HG02885 (cell line): Measurements from ENCODE around the gene CDK4.
"Not testable (repeated sequence)": the region's sequence is repeated elsewhere in the genome, so short reads cannot be mapped to it uniquely, and the experiment has no call there.

Source experiments
- ATAC-seq: cut with Tn5 transposase; IDR thresholded peaks from one replicate; pipeline ENCODE4 v1.9.1; 2021; ENCODE audit warnings: mild to moderate bottlenecking; ENCODE audit not compliant: unreplicated experiment, poor library complexity

CDK4 gene

DNA sequence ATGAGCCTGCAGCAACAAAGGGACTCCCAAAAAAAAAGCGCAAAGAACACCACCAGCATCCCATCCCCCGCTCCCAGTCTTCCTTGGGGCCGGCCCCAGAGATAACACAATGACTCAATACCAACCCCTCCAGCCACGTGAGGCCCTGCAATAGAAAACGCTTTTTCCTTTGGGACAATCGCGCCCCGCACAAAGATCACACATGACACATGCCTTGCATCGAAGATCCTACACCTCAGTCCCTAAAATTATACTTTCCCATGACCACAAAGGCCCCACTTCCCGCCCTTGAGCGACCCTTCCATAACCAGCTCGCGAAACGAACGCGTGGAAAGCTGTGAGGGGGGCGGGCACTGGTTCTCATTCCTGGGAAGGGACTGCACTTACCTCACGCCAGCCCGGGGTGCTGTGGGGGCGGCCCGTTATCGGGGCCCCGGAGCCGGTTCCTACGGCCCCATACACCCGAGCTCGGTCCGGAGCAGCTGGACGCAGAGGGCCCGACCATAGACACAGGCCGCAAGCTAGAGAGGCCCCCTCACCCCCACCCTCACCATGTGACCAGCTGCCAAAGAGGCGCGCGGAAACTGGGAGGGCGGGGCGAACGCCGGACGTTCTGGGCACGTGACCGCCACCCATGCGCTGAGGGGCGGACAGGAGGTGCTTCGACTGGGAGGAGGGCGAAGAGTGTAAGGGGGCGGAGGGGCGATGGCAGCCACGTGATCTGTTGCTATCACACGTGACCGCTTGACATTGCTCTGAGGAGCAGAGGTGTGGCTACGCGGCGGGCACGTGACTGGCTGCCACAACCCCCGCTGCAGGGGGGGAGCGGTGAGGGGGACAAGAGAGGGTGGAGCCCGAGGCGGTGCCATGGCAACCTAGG lies at the start of gene CDK4:
TSS of gene CDK4 (minus strand) at position 523 of the 880 bp plus-strand sequence. CDS start 593 bp downstream, outside the sequence.
- ATAC-seq = peak; percentile 71

GRCh38 chr12:57800965-57801364 lies 48.9 kb upstream of the CDK4 start:
- ATAC-seq = no peak

- ATAC-seq = no peak
These were observed 45.8 kb upstream of the CDK4 start for GRCh38 chr12:57797933-57798332.

DNA sequence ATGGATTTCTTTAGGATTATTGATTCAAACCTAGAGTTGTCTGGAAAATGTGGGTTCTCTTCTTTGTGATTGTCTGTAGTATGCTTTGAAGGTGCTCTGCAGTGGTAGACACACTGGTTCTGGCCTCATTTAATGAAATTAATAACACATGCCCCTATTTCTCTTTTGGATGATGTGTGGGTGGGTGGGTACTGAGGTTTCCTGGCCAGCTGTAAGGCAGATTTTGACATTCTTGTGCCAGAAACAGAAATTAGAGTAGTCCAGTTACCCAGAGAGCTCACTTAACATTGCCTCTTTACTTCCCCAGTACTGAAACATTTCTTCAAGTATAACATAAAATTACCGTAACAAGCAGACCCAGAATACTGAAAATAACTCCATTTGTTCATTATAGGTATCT lies 44.9 kb upstream of the CDK4 start:
- no peak for ATAC-seq

DNA sequence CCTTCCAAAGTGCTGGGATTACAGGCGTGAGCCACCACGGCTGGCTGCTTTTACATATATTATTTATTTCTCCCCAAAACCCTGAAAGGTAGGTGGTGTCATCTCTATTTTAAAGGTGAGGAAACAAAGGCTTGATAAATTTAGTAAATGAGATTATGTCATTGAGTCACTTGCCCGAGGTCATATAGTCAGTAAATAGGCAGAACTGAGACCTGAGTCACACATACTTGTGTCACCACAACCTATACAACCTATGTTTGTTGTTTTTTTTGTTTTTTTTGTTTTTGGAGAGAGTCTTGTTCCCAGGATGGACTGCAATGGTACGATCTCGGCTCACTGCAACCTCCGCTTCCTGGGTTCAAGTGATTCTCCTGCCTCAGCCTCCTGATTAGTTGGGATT lies 43.2 kb upstream of the CDK4 start:
- ATAC-seq = no peak

DNA sequence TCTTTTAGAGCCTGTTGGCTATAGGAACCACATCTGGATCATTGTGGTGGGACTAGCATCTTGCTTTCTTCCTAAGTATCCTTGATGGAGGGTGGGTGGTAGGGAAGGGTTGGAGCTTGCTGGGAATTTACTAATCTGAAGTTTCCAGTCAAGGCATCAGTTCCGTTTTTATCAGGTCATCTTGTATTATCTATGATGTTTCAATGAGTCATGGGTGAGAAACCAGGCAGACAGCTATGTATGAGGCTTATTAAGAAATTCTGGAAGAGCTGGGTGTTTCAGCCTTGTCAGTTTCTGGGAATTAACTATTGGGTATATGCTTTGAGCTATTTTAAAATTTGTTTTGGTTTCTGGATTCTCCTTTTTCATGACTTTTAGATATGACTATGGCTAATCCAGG lies 41.8 kb upstream of the CDK4 start:
- no peak for ATAC-seq

GRCh38 chr12:57783861-57784260 lies 31.8 kb upstream of the CDK4 start:
- ATAC-seq = no peak

- ATAC-seq = no peak
These were observed 31.3 kb upstream of the CDK4 start for GRCh38 chr12:57783466-57783801.

DNA sequence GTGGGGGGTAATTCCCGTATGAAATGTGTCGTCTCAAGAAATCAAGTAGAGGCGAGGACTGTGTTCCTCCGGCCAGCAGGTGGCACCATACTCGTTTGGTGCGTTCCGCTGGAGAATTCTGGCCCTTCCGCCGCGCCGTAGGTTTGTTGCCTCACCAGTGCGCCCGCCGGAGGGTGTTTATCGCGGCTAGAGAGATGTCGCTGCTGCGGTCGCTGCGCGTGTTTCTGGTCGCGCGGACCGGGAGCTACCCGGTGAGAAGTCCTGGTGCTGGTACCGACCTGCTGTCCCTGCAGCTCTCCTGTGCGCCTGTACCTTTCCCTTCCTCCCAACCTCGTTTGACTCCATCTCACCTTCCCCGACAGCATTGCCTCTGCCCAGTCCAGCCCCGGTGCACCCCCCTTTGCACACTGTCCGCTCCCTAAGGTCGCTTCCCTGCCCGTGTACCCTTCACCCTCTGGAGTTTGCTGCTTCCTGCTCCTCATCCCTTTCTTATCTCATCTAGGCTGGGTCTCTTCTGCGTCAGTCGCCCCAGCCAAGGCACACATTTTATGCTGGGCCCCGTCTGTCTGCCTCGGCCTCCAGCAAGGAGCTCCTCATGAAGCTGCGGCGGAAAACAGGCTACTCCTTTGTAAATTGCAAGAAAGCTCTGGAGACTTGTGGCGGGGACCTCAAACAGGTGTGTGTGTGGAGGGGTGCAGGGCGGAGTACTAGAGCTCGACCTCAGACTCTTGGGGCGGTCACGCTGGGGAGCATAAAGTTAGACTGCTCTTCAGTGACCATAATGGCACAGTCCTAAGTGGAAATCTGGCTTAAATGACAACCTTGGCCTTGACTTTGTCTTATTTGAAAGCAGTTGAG lies 30.7 kb upstream of the CDK4 start, which contains the start of gene TSFM:
TSS of gene TSFM (plus strand) at position 180 of the 858 bp plus-strand sequence. CDS start at position 195, 15 bp downstream.
- ATAC-seq = peak; percentile 85

GRCh38 chr12:57782243-57782607 lies 30.1 kb upstream of the CDK4 start:
- ATAC-seq = peak; percentile 11

DNA sequence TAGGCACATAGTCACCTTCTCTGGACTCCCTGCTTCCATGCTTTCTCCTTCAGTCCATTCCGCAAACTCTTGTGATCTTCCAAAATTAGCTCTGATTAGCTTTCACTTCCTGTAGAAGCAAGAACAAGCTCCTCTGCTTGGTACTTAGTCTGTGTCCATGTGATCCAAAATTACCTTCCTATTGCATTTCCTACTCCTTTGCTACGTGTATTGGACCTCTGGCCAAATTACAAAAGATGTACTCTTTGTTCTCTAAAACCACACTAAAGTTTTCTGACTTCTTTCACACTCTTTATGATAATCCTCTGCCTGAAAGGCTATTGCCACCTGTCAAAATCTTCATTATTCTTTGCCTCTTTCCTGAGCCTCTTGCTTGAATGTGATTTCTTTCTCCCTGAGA lies 29.7 kb upstream of the CDK4 start:
- ATAC-seq = no peak

DNA sequence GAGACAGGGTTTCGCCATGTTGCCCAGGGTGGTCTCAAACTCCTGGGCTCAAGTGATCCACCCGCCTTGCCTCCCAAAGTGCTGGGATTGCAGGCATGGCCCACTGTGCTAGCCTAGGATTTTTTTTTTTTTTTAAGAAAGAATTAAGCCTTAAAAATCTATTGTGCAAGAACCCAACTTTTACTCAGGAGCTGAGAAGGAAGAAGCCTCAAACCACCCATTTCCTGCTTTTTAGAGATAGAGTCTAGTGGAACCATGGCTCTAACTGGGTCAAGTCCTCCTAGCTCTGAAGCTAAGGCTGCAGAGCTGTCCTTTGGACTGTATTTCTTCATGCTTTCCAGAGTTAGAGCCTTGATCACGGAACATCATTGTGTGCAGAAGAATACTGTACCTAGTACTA lies 29.1 kb upstream of the CDK4 start:
- no peak for ATAC-seq

- ATAC-seq = no peak
These were observed 28.3 kb upstream of the CDK4 start for GRCh38 chr12:57780284-57780897.

DNA sequence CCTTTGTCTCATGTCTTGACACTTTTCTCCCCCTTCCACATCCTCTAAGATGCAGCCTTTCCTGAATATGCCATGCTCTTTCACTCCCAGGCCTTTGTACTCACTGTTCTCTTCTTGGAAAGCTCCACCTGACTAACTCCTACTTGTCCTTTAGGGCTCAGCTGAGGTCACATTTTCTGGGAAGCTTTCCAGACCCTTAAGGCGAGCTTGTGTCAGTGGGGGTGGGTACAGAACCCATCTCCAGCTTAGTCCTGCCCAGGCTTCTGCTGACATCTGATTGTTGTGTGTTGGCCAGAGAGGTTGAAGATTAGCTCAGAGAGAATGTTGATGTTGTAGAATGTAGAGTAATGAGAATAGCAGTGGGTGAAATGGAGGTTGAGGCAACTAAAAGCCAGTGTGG lies 27.6 kb upstream of the CDK4 start:
- ATAC-seq = no peak

DNA sequence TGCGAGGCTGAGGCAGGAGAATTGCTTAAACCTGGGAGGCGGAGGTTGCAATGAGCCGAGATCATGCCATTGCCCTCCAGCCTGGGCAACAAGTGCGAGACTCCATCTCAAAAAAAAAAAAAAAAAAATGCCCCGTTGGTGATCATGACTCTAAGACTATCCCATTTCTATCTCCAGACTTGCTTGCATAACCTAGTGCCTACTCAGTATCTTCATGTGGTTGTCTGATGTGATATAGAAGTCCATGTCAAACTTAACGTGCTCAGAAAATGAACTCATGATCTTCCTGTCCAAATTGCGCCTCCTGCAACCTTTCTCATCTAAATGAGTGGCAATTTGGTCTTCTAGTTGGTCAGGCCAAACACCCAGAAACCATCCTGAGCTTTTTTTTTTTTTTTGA lies 25.8 kb upstream of the CDK4 start:
- ATAC-seq = no peak

- no peak for ATAC-seq
These were observed 25.3 kb upstream of the CDK4 start for GRCh38 chr12:57777367-57777766.

DNA sequence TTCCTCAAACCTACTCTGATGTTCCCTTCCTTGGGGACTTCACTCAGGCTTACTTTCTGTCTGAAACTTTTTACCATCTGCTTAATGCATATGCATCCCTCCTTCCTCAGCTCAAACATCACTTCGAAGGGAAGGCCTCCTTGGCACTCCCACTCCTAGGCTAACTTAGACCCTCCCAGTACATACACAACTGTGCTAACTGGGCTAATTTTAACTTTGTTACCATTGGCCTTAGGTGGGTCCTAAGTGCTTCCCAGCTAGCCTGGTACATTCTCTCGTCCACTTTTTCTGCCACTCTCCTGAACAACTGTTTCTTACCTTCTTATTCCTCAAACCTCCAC lies 24.1 kb upstream of the CDK4 start:
- ATAC-seq = no peak

GRCh38 chr12:57775563-57776246 lies 23.6 kb upstream of the CDK4 start:
- no peak for ATAC-seq

DNA sequence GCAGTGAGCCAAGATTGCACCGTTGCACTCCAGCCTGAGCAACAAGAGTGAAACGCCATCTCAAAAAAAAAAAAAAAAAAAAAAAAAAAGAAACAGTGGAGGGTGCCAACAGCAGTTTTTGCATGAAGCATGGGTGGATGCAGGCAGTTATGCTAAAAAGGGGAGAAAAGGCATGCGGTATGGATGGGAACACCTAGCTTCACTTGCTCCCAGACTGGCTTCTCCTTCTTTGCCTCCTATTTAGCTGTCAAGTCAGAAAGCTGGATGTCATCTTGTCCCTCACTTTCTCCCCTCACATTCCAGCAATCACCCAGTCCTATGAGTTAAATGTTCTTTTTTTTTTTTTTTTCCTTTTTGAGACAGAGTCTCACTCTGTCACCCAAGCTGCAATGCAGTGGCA lies 22.9 kb upstream of the CDK4 start:
- ATAC-seq = no peak

- ATAC-seq = not testable (repeated sequence)
These were observed 22.5 kb upstream of the CDK4 start for GRCh38 chr12:57774634-57775033.
